AG20443 (cell line): Measurements from ENCODE around the gene GSN.

ENCODE experiments used
- DNase-seq: peaks from one replicate; pipeline ENCODE4 v3.0.0; 2012; ENCODE audit warnings: low spot score, mixed read lengths

The GSN gene

GRCh38 chr9:121323449-121324151 lies 55.6 kb downstream of the GSN start:
- DNase-seq: no peak

GRCh38 chr9:121324316-121324715 lies 56.4 kb downstream of the GSN start:
- no peak for DNase-seq

- DNase-seq: no peak
These were observed 56.8 kb downstream of the GSN start for GRCh38 chr9:121324755-121325154.

- DNase-seq: no peak
These were observed 57.4 kb downstream of the GSN start for GRCh38 chr9:121325387-121325786.

- DNase-seq: peak; percentile 91
These were observed 58.3 kb downstream of the GSN start for GRCh38 chr9:121326130-121326838.

GRCh38 chr9:121326901-121327613 lies 59.1 kb downstream of the GSN start:
- DNase-seq: no peak

- DNase-seq: no peak
These were observed 60.5 kb downstream of the GSN start for GRCh38 chr9:121328476-121328875.

GRCh38 chr9:121328876-121329681 lies 61.1 kb downstream of the GSN start:
- no peak for DNase-seq

- DNase-seq: no peak
These were observed 63.6 kb downstream of the GSN start for GRCh38 chr9:121331549-121331948.

- DNase-seq: peak; percentile 71
These were observed 64.2 kb downstream of the GSN start for GRCh38 chr9:121331992-121332685.

- DNase-seq: no peak
These were observed 66.2 kb downstream of the GSN start for GRCh38 chr9:121333950-121334773.

GRCh38 chr9:121336665-121337064 lies 68.7 kb downstream of the GSN start:
- DNase-seq: no peak

GRCh38 chr9:121339437-121339836 lies 71.5 kb downstream of the GSN start:
- DNase-seq: no peak

GRCh38 chr9:121340676-121341392 lies 72.9 kb downstream of the GSN start:
- no peak for DNase-seq

GRCh38 chr9:121344184-121344583 lies 76.2 kb downstream of the GSN start:
- no peak for DNase-seq

- no peak for DNase-seq
These were observed 77.1 kb downstream of the GSN start for GRCh38 chr9:121345070-121345469.

GRCh38 chr9:121348221-121348620 lies 80.3 kb downstream of the GSN start:
- no peak for DNase-seq

GRCh38 chr9:121349009-121349408 lies 81.0 kb downstream of the GSN start:
- DNase-seq: no peak

GRCh38 chr9:121350036-121350435 lies 82.1 kb downstream of the GSN start:
- DNase-seq: no peak

GRCh38 chr9:121350993-121351561 lies 83.1 kb downstream of the GSN start:
- peak; percentile 83 for DNase-seq
